Esophagus muscularis mucosa (tissue), 4 donors: ENCODE measurements around the gene CTIF.

ENCODE experiments used
- EP300 ChIP-seq: sonication (generic); formaldehyde crosslinking; IDR thresholded peaks from one replicate; pipeline ENCODE4 v1.6.1; 2017; ENCODE audit warnings: antibody characterized with exemption
- POLR2A ChIP-seq: fragments of 450-650 bp; IDR thresholded peaks from one replicate; pipeline ENCODE4 v1.6.1; 2017; ENCODE audit warnings: antibody characterized with exemption, moderate library complexity, mild to moderate bottlenecking, low read depth
- POLR2AphosphoS5 ChIP-seq, 2 donors: sonication (generic); formaldehyde crosslinking; IDR thresholded peaks; one replicate each; pipeline ENCODE4 v1.6.1; 2017; ENCODE audit warnings: antibody characterized with exemption in 2 of 2
- TF ChIP-seq, protein P1 (sequence below), 3 experiments: fragments of 200-600 bp in 2 of 3; fragments of 450-650 bp in 1 of 3; sonication (generic) in 2 of 3; IDR thresholded peaks; one replicate each; pipeline ENCODE4 v1.5.1; 2017 to 2019; ENCODE audit warnings: antibody characterized with exemption in 3 of 3, mild to moderate bottlenecking in 2 of 3, moderate library complexity in 1 of 3

DNA sequence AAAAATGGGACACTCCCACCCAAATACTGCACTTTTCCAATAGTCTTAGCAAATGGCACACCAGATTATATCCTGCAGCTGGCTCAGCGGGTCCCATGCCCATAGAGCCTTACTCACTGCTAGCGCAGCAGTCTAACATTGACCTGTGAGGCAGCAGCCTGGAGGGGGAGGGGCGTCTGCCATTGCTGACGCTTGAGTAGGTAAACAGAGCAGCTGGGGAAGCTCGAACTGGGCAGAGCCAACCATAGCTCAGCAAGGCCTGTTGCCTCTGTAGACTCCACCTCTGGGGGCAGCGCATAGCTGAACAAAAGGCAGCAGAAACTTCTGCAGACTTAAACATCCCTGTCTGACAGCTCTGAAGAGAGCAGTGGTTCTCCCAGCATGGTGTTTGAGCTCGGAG, 110.4 kb downstream of the CTIF start:
- TF ChIP-seq POLR2A (no peak), EP300 (no peak), POLR2AphosphoS5 (IDR thresholded peaks at IDR 0.05) (no peak)
- TF ChIP-seq, protein P1, sequence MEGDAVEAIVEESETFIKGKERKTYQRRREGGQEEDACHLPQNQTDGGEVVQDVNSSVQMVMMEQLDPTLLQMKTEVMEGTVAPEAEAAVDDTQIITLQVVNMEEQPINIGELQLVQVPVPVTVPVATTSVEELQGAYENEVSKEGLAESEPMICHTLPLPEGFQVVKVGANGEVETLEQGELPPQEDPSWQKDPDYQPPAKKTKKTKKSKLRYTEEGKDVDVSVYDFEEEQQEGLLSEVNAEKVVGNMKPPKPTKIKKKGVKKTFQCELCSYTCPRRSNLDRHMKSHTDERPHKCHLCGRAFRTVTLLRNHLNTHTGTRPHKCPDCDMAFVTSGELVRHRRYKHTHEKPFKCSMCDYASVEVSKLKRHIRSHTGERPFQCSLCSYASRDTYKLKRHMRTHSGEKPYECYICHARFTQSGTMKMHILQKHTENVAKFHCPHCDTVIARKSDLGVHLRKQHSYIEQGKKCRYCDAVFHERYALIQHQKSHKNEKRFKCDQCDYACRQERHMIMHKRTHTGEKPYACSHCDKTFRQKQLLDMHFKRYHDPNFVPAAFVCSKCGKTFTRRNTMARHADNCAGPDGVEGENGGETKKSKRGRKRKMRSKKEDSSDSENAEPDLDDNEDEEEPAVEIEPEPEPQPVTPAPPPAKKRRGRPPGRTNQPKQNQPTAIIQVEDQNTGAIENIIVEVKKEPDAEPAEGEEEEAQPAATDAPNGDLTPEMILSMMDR (IDR thresholded peaks at IDR 0.05), result no peak
